NCI-H1417 (cell line): Measurements from ENCODE around the gene IKZF4.
"Not testable (repeated sequence)": the region's sequence is repeated elsewhere in the genome, so short reads cannot be mapped to it uniquely, and the experiment has no call there.

Experiments
- DNase-seq, 3 experiments: peaks; one replicate each; lab custom pipeline; 2025; lab: John Stamatoyannopoulos, UW

IKZF4 gene

DNA sequence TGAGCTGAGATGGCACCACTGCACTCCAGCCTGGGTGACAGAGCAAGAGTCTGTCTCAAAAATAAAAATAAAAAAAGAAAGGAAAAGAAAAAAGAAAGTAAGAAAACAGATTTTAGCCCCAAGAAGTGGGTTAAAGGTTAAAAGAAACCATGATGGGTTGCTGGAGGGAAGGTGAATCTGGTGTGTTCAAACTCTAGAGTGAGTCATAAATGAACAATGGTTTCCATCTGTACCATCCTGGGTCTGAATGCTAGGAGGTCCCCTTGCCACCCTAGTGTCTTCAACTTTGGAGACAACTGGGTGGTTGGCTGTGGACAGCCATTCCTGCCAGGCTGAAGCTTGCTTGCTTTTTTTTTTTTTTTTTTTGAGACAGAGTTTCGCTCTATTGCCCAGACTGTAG lies 19.3 kb downstream of the IKZF4 start:
- DNase-seq, result no peak

DNA sequence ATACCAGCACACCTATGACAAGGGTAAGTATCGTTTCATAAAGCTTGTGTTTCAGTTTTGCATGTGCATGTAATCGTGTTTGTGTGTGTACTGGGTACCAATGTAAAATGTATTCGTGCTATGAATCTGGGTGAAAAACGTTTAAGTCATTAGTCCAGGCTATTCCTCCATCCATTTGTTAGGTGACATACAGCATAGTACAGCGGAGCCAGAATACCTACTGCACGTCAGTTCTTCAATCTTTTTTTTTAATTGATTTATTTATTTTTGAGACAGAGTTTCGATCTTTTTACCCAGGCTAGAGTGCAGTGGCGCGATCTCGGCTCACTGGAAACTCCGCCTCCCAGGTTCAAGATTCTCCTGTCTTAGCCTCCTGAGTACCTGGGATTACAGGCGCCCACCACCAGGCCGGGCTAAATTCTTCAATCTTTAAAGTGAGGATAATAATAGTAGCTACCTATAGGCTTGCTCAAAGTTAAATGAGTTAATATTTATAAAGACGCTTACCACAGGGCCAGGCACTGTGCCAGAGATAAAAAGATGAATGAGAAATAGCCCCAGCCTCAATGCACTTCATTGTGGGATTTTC lies 20.2 kb downstream of the IKZF4 start:
- peak in 1 of 3 experiments; percentile 70 for DNase-seq

DNA sequence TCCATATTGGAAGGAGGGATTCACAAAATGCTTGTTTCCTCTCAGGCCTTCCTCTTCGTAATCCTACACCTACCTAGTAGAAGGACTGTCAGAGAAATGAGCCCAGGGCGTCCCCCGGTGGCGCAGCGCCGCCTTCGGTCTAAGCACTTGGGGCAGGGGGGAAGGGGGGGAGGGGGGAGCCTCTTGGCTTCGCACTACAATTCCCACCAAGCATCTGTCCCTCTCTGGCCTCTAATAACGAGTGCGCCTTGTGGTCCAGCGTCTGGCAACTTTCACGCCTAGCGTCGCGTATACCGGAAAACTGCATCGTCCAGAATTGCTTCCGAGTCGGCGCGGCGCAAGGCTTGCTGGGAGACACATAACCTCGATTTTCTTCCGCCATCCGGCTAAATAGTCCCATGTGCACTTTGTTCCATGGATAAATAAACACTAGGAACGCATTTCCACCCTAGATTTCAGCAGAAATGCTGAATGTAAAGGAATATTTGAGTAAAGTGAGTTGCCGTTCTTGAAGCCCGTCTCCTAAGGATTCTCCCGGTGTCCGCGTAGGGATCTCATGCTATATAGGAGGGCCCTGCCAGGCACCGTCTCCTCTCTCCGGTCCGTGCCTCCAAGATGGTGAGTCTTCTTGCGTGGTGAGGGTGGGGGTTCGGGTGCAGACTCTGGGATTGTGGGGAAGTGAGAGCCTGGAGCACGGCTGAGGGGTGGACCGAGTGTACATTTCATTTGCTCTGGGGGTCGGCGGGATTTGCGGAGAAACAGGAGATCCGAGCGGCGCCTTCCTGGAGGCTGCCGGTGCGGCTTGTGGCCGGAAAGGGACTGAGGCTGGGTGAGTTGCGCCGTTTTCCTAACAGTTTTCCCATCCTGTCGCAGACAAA lies 20.9 kb downstream of the IKZF4 start, which contains the start of gene RPS26:
Gene RPS26 (plus strand): TSS at position 367 of the 878 bp plus-strand sequence. CDS start 249 bp downstream, at position 616.
- peak; percentile 99 to 100 (median 100) for DNase-seq

DNA sequence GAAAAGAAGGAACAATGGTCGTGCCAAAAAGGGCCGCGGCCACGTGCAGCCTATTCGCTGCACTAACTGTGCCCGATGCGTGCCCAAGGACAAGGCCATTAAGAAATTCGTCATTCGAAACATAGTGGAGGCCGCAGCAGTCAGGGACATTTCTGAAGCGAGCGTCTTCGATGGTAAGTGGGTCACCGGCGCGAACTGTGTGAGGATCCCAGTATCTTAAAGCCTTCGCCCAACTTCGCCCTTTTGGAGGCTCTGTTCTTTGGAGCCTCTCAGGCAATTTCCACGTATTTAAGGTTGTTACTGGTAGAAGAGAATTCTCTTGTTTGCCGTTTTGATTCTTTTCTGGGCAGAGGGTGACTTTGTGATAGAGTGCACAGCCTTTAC lies 21.6 kb downstream of the IKZF4 start:
- DNase-seq, result not testable (repeated sequence)

DNA sequence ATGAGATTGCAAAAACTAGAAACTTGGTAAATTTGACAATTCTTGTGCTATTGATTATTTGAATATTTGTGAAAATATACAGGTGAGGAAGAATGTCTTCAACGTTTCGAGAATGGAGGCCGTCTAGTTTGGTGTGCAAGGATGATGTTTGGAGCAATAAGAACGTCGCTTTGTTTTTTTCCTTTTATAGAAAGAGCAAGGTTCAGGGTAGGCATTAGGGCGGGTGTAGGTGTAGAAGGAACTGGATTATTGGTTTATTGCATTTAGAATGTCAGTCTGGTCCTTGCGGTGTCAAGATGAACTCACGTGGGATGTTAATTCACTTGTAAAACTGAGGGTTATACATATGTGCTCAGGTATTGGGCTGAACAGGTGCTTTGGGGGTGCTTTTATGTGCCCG lies 22.0 kb downstream of the IKZF4 start:
- no peak for DNase-seq

DNA sequence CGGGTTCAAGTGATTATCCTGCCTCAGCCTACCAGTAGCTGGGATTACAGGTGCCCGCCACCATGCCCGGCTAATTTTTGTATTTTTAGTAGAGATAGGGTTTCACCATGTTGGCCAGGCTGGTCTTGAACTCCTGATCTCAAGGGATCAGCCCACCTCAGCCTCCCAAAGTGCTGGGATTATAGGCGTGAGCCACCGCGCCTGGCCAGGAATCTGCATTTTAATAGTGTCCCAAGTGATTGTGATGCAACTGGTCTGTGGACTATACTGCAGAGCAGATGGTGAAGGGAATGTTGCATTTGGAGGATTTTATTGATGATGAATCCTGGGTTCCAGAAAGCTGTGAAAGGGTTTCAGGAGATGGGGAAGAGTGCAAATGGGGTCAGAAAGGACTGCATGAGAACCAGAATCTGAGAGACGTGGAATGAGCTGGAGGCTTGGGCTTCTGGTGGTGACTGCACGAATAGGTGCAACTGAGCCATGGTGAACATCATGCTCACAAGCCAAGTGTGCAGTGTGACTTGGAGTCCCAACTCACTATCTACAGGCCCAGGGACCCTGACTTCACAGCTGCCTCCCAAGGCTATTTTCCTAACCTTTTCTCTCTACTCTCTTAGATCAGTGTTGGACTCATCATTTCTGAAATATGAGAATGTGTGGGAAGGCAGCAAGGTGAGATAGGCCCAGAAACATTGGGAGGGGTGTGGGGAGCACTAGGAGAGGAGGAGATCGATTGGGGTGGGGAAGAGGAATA lies 25.4 kb downstream of the IKZF4 start:
- peak in 1 of 3 experiments; percentile 12 for DNase-seq

DNA sequence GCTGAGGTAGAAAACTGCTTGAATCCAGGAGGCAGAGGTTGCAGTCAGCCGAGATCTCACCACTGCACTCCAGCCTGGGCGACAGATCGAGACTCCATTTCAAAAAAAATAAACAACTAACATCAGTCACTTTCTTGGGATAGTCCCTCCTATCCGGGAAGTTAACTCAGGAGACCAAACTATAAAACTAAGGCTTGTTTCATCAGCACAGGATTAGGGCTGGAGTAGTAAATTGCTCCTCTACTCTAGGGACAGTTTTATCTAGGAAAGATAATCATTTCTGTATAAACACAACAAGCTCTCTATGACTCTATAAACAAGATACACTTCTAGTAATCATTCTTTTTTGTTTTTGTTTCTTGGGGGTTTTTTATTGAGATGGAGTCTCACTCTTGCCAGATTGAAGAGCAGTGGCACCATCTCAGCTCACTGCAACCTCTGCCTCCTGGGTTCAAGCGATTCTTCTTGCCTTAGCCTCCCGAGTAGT lies 32.6 kb downstream of the IKZF4 start:
- no peak for DNase-seq

DNA sequence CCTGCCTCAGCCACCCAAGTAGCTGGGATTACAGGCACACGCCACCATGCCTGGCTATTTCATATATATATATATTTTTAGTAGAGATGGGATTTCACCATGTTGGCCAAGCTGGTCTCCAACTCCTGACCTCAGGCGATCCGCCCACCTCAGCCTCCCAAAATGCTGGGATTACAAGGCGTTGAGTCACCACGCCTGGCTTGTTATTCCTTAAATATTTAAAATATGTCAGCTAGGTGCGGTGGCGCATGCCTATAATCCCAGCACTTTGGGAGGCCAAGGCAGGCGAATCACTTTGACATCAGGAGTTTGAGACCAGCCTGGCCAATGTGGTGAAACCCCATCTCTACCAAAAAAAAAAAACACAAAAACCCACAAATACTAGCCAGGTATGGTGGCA lies 39.1 kb downstream of the IKZF4 start:
- DNase-seq, result not testable (repeated sequence)

DNA sequence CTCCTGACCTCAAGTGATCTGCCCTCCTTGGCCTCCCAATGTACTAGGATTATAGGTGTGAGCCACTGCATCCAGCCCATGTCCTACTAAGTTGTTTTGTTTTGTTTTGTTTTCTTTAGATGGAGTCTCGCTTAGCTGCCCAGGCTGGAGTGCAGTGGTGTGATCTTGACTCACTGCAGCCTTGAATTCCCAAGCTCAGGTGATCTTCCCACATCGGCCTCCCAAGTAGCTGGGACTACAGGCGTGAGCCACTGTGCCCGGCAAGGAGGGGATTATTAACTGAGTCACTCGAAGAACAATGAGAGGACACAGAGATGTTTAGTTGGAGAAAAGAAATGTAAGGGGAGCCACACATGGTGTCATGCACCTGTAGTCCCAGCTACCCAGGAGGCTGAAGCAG lies 41.1 kb downstream of the IKZF4 start:
- no peak for DNase-seq

DNA sequence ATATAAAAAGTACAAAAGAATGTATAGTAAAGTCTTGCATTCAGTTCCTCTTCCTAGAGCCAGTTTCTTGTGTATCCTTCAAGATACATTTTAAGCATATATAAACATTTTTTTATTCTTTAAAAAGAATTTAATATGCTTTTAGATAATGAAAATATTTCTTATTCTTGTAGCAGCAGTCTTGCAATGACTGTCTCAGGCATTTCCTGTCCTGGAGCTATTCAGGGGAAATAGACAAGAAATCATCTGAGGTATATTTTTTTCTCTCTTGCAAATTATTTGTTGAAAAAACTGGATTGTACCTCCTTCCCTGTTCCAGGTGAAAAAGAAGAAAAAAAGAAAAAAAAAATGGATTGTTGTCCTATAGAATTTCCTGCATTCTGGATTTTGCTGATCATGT lies 42.2 kb downstream of the IKZF4 start:
- DNase-seq, result no peak

DNA sequence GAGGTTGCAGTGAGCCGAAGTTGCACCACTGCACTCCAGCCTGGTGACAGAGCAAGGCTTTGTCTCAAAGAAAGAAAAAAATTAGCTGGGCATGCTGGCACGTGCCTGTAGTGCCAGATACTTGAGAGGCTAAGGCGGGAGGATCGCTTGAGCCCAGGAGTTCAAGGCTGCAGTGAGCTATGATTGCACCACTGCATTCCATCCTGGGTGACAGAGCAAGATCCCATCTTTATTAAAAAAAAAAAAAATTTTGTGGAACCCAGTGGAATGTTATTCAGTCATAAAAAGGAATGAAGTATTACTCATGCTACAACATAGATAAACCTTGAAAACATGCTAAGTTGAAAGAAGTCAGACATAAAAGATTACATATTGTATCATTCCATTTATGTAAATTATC lies 50.8 kb downstream of the IKZF4 start:
- DNase-seq, result no peak

DNA sequence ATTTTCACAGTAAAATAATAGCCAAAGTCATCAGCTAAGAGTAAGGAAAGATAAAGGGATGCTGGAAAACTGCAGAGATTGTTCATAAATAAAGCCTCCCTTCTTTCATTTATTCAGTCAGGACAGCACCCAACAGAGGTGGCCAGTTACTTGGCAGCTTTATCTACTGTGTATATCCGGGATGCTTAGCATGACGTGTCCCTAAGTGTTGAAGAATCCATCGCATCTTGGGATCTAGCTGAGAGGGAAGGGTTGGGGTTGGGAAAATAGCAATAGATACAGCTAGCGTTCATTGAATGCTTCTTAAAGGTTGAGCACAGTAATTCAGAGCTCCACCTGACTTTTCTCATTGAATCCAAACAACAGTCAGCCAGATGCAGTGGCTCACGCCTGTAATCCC lies 53.6 kb downstream of the IKZF4 start:
- DNase-seq, result no peak

DNA sequence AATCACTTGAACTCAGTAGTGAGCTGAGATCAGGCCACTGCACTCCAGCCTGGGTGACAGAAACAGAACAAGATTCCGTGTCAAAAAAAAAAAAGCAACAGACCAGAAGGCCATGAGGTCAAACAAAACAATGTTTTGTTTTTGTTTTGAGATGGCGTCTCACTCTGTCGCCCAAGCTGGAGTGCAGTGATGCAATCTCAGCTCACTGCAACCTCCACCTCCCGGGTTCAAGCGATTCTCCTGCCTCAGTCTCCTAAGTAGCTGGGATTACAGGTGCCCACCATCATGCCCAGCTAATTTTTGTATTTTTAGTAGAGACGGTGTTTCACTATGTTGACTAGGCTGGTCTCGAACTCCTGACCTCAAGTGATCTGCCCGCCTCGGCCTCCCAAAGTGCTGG lies 57.1 kb downstream of the IKZF4 start:
- DNase-seq, result not testable (repeated sequence)

DNA sequence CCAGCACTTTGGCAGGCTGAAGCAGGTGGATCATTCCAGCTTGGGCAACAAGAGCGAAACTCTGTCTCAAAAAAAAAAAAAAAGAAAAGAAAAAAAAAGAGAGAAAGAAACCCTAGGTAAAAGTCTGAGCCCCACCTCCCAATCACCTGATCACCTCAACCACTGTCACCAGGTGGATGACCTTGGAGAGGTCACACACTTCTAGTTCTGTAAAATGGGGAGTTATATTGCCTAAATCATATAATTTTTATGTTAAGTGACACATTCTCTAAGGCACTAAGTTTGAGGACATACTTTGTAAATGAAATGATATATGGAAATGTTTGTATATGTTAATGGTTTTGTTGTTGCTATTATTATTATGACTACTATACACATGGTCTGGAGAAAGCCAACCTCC lies 57.6 kb downstream of the IKZF4 start:
- no peak for DNase-seq

DNA sequence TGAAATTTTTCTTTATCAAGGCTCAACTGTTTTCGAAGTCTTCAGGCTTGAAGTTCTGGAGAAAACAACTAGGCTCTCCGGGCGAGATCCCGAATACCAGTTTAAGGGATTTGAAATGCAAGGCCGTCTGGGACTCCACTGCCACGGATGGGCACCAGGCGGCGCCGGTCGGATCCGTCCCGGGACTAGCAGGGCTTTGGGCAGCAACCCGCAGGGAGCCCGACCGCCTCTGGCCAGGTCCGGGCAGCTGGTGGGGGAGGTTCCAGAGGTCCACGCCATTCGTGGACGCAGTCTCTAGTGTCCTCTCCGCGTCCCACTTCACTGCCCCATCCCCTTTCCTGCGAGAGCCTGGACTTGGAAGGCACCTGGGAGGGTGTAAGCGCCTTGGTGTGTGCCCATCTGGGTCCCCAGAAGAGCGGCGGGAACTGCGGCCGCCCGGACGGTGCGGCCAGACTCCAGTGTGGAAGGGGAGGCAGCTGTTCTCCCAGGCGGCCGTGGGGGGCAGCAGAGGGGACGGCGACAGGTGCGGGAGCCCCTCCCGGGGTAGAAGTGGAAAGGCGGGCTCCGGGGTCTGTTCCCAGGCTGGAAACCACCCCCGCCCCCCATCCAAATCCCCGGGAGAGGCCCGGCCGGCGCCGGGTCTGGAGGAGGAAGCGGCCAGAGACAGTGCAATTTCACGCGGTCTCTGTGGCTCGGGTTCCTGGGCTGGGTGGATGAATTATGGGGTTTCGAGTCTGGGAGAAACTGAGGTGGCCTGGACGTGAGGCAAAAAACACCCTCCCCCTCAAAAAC lies 58.3 kb downstream of the IKZF4 start:
- peak; percentile 32 to 72 (median 70) for DNase-seq

DNA sequence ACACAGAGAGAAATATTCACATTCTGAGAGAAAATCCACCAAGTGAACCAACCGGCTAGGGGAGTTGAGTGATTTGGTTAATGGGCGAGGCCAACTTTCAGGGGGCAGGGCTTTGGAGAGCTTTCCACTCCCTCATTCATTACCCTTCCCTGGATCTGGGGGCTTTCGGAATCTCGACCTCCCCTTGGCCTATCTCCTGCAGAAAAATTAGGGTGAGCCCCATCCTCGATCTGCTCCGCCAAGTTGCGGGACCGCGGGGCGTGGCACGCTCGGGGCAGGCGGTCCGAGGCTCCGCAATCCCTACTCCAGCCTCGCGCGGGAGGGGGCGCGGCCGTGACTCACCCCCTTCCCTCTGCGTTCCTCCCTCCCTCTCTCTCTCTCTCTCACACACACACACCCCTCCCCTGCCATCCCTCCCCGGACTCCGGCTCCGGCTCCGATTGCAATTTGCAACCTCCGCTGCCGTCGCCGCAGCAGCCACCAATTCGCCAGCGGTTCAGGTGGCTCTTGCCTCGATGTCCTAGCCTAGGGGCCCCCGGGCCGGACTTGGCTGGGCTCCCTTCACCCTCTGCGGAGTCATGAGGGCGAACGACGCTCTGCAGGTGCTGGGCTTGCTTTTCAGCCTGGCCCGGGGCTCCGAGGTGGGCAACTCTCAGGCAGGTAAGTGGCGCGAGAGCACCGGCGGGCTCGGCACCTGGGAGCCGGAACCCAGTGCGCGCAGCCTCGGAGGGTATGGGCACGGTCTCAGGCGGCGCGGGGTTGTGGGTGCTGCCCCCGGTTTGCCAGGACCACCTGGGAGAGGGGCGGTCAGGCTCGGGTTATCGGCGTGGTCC lies 59.1 kb downstream of the IKZF4 start, which contains the start of gene ERBB3:
Gene ERBB3 (plus strand): TSS at position 443 of the 833 bp plus-strand sequence. CDS start 136 bp downstream, at position 579.
- DNase-seq, result peak; percentile 62 to 85 (median 82)

DNA sequence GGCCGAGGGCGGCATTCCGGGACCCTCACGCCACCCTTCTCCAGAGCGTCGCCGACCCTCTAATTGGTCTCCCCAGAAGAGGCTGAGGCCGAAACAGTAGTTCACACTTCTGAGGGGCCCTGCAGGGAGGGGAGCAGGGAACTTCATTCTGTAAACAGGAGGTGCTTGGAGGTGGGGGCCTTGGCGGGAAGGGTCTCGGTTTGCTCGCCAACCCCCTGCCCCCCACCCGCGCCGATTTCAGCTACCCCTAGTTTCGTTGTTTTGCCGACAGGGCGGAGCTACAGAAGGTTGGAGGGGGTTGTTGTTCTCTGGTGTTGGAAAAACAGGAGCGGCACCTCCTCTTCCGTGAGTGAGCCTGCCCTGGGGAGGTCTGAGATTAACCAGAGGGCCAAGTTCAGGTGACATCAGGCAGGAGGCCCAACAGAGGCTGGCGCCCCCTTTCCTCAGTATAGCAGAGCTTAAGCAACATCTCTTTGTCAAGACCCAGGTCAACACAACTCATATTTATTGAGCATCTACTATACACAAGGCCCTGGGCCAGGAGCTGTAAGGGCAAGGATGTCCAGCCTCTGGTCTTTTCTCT lies 59.8 kb downstream of the IKZF4 start:
- no peak for DNase-seq

DNA sequence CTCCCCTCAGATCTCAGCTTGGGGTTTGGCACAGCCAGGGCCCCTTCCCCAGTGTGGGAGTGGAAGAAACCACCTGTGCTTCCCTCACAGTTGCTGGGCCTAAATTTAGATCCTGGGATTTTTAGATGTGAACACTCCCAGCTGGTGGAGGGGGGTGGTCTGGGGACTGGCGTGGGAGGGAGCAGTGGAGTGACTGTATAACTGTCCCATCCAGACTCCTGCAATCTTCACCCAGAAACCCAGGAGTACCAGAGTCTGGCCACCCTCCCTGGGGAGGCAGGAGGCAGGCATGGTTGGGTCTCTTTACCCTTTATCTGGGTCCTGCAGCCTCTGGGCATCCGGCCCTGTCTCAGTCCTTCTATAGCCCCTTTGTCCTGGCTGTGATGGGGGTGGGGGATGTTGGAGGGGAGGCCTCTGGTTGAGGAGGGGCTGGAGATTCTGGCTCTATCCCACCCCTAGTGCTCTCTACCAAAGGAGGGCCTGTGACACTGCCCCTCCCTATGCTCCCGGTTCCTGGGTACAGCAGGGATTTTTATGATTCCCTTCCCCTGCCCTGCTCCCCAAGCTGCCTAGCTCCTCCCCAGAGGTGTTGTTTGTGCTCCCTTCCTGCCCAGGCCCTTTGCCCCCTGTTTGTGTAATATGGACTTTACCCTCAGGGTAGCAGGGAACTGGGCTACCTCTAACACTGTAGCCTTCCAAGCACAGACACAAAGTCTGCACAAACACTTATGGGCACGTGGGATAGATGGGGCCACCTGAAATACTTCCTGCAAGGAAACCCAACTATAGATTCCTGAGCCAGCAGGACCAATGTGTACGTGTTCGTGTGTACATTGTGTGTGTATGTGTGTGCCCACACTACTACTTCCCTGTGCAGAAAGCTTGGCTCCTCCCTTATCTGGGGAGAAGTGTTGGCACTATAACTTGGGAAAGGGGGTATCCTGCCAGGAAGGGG lies 60.8 kb downstream of the IKZF4 start:
- no peak for DNase-seq

DNA sequence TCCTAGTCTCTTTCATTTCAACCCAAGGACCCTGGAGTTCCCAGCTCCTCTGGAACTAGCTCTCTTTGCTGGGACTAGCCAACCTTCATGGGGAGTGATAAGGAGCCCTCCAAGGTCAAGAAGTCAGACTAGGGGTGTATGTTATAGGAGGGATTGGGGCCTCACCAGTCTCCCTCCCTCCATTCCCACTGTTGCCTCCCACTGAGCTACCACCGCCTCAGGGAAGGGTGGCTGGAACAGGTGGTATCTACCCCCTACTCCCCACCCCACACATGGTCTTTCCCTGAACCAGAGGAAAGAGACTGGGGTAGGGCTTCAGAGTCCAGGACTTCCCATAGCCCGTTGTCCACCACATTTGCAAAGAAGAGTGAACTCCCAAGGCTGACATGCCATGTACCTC lies 61.5 kb downstream of the IKZF4 start:
- no peak for DNase-seq
